Neural crest cell (in vitro differentiated cells): ENCODE data around the gene TEX30. TPM values are rescaled to one million over a fixed set of nuclear protein-coding genes. Genes with fewer than 3 reads are reported as not detected.

ENCODE experiments used
- DNase-seq: peaks from one replicate; pipeline ENCODE4 v3.0.0; 2021; ENCODE audit warnings: low read depth, mixed read lengths, low spot score
- H3K27ac Mint-ChIP-seq: one replicate; pipeline ENCODE4 v1.8.0; 2021; ENCODE audit warnings: mild to moderate bottlenecking, mixed read lengths; ENCODE audit not compliant: unreplicated experiment
- H3K27me3 Mint-ChIP-seq: 2 replicates; pipeline ENCODE4 v1.8.0; 2021; ENCODE audit warnings: low read depth, mild to moderate bottlenecking, mixed read lengths
- H3K36me3 Mint-ChIP-seq: 2 replicates; pipeline ENCODE4 v1.8.0; 2021; ENCODE audit warnings: low read depth, mild to moderate bottlenecking, mixed read lengths
- H3K4me1 Mint-ChIP-seq: 2 replicates; pipeline ENCODE4 v1.8.0; 2021; ENCODE audit warnings: mixed read lengths
- H3K4me3 Mint-ChIP-seq: one replicate; pipeline ENCODE4 v1.8.0; 2021; ENCODE audit warnings: mild to moderate bottlenecking, mixed read lengths
- H3K9me3 Mint-ChIP-seq: 2 replicates; pipeline ENCODE4 v1.8.0; 2021; ENCODE audit warnings: mixed read lengths
- total RNA-seq: library from RNA; stranded (reverse); gene quantifications from 2 replicates; pipeline ENCODE4 v1.2.1, GENCODE V29; 2021
- TF ChIP-seq, protein P1 (sequence below): fragments of 200-600 bp; sonication (generic); conservative IDR thresholded peaks from 2 replicates; pipeline ENCODE4 v1.5.0; 2021; ENCODE audit warnings: antibody characterized with exemption, mild to moderate bottlenecking

TEX30 gene
- total RNA-seq, 1 donor from 2014 or later = 22.7 TPM

DNA sequence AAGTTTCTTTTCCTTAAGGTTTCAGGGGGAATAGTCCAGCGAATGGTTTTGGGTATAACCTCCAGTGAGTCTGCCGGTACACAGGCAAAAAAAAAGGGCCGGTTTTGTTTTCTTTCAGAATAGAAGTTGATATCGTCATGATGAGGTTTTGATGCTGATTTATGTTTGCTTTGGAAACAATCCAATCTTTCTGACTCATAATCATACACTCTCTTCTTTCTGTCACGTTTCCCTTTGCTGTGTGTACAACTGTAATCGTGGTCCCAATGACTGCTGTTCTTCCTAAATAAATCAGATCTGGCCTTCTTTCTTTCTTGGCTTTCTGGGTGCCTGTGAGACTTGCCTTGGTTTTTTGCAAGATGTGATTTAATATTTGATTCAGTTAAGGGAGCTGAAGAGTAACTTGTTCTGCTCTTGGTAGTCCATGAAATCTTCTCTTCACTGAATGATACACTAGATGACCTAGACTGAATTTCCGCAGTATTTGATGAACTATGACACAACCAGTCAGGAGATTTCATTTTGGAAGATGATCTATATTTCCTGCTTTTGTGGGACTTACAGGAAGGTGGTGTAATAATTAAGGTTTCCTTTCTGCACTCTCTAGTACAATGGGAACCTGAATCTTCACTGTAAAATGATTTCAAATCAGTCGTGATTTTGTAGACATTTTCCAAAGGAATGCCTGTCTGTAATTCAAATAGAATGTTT lies 43.9 kb downstream of the TEX30 start:
- H3K36me3 Mint-ChIP-seq = peaks cover 2% of the 10 kb centered on the region
- peaks cover 3% of the 10 kb centered on the region for H3K9me3 Mint-ChIP-seq
- no peak overlapping the region for H3K27ac Mint-ChIP-seq
- TF ChIP-seq, protein P1, sequence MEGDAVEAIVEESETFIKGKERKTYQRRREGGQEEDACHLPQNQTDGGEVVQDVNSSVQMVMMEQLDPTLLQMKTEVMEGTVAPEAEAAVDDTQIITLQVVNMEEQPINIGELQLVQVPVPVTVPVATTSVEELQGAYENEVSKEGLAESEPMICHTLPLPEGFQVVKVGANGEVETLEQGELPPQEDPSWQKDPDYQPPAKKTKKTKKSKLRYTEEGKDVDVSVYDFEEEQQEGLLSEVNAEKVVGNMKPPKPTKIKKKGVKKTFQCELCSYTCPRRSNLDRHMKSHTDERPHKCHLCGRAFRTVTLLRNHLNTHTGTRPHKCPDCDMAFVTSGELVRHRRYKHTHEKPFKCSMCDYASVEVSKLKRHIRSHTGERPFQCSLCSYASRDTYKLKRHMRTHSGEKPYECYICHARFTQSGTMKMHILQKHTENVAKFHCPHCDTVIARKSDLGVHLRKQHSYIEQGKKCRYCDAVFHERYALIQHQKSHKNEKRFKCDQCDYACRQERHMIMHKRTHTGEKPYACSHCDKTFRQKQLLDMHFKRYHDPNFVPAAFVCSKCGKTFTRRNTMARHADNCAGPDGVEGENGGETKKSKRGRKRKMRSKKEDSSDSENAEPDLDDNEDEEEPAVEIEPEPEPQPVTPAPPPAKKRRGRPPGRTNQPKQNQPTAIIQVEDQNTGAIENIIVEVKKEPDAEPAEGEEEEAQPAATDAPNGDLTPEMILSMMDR = no peak
- no peaks in the 10 kb centered on the region for H3K4me1 Mint-ChIP-seq
- H3K4me3 Mint-ChIP-seq = no peak overlapping the region
- DNase-seq = no peak
- H3K27me3 Mint-ChIP-seq = peaks cover 17% of the 10 kb centered on the region

GRCh38 chr13:102726430-102726829 lies 47.2 kb downstream of the TEX30 start:
- H3K27me3 Mint-ChIP-seq = peaks cover 22% of the 10 kb centered on the region
- no peak overlapping the region for H3K4me3 Mint-ChIP-seq
- DNase-seq = no peak
- TF ChIP-seq, protein P1 = no peak
- peaks cover 2% of the 10 kb centered on the region for H3K36me3 Mint-ChIP-seq
- H3K27ac Mint-ChIP-seq = no peak overlapping the region
- H3K9me3 Mint-ChIP-seq = peaks cover 5% of the 10 kb centered on the region
- no peaks in the 10 kb centered on the region for H3K4me1 Mint-ChIP-seq

GRCh38 chr13:102724923-102725322 lies 48.7 kb downstream of the TEX30 start:
- Mint-ChIP-seq H3K4me1 (no peaks in the 10 kb centered on the region), H3K27me3 (peaks cover 15% of the 10 kb centered on the region), H3K36me3 (peaks cover 2% of the 10 kb centered on the region), H3K4me3 (no peak overlapping the region), H3K9me3 (peaks cover 5% of the 10 kb centered on the region), H3K27ac (no peak overlapping the region)
- DNase-seq = no peak
- TF ChIP-seq, protein P1 = no peak

DNA sequence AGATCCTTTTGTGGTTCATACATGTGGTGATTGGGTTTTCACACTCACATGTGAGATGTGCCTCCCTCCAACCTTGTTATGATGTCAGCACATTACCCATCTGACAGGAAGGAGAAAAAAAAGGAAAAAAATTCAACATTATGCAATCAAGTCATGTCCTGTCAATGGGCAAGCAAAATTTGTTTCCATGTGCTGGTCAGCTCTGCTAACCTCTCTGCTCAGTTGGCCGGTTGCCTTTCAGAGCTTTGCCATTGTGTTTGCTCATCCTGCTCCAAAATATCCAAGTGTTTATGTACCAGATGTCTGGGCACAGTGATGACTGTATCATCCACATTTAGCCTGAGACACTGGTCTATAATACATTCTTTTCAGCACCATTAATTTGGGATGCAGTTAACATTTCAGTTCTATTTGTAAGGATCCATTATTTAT lies 51.8 kb downstream of the TEX30 start:
- Mint-ChIP-seq H3K4me3 (no peak overlapping the region), H3K4me1 (no peaks in the 10 kb centered on the region), H3K9me3 (peaks cover 7% of the 10 kb centered on the region)

DNA sequence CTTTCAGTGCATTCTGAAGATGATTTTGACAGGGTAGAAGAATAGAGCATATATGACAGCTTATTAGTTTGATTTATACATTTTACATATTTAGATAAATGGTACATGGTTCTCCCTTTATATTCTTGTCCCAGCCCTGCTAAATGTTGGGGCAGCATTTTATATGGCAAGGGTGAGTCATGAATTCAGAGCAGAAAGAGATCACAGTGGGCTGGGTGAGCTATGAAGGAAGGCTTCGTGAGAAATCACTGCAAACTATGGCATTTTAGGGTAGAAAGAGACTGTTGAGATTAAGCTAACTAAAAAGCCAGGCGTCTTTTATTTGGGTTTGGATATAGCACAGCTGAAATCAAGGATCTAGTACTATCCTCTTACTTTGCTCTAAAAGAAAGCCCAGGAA lies 54.8 kb downstream of the TEX30 start:
- H3K27me3 Mint-ChIP-seq = peaks cover 6% of the 10 kb centered on the region
- no peak overlapping the region for H3K4me3 Mint-ChIP-seq
- TF ChIP-seq, protein P1 = no peak
- no peak for DNase-seq
- H3K27ac Mint-ChIP-seq = no peak overlapping the region
- peaks cover 10% of the 10 kb centered on the region for H3K9me3 Mint-ChIP-seq
- no peaks in the 10 kb centered on the region for H3K4me1 Mint-ChIP-seq
- no peaks in the 10 kb centered on the region for H3K36me3 Mint-ChIP-seq

More for the DNA sequence above, 51.8 kb downstream of the TEX30 start:
- H3K27ac Mint-ChIP-seq = no peak overlapping the region
- TF ChIP-seq, protein P1 = no peak
- no peak for DNase-seq
- H3K36me3 Mint-ChIP-seq = peaks cover 2% of the 10 kb centered on the region
- peaks cover 6% of the 10 kb centered on the region for H3K27me3 Mint-ChIP-seq

Other genes starting within 250 kb of the TEX30 start
- gene TPP2, start 176.8 kb downstream of the TEX30 start, total RNA-seq = 62.7 and 65.9 TPM in 2 replicates
- not detected in 2 replicates for gene METTL21C, start 78.7 kb downstream of the TEX30 start, total RNA-seq
- 29.9 and 31.1 TPM in 2 replicates for gene POGLUT2, start 25.2 kb upstream of the TEX30 start, total RNA-seq
- 26.4 and 30.5 TPM in 2 replicates for gene BIVM, start 25.3 kb upstream of the TEX30 start, total RNA-seq
- 39.2 and 41.5 TPM in 2 replicates for gene ERCC5, start 72.2 kb upstream of the TEX30 start, total RNA-seq